GM23338 (cell line): ENCODE measurements around the gene CATSPER3. TPM values are rescaled to one million over a fixed set of nuclear protein-coding genes. Genes with fewer than 3 reads are reported as not detected.

Experiments
- ATAC-seq: fragments of 200-7000 bp; cut with Tn5 transposase; 3 replicates; pipeline ENCODE4 v1.9.1; 2020
- DNase-seq: peaks from one replicate; pipeline ENCODE4 v3.0.0-alpha.2; 2015; ENCODE audit warnings: low spot score
- H2AFZ ChIP-seq: fragments of 200-600 bp; sonication (generic); 2 replicates; pipeline ENCODE4 v1.8.0; 2016; ENCODE audit warnings: antibody characterized with exemption, mild to moderate bottlenecking, moderate library complexity
- H3F3A ChIP-seq: fragments of 200-600 bp; sonication (generic); replicated peaks from 2 replicates; pipeline ENCODE4 v1.8.0; 2017; ENCODE audit warnings: antibody characterized with exemption, mixed run types, low read depth
- H3K27ac ChIP-seq: fragments of 200-600 bp; sonication (generic); 2 replicates; pipeline ENCODE4 v1.6.1; 2016; ENCODE audit warnings: low read depth
- H3K27me3 ChIP-seq: fragments of 200-600 bp; sonication (generic); 2 replicates; pipeline ENCODE4 v1.8.0; 2016; ENCODE audit warnings: mild to moderate bottlenecking, mixed run types, moderate library complexity; ENCODE audit not compliant: insufficient read depth
- H3K36me3 ChIP-seq: fragments of 200-600 bp; sonication (generic); 2 replicates; pipeline ENCODE4 v1.8.0; 2016; ENCODE audit warnings: mild to moderate bottlenecking; ENCODE audit not compliant: insufficient read depth
- H3K4me1 ChIP-seq: fragments of 200-600 bp; sonication (generic); 2 replicates; pipeline ENCODE4 v1.8.0; 2016; ENCODE audit warnings: mild to moderate bottlenecking, moderate library complexity; ENCODE audit not compliant: insufficient read depth
- H3K4me2 ChIP-seq: fragments of 200-600 bp; sonication (generic); 2 replicates; pipeline ENCODE4 v1.7.1; 2017; ENCODE audit warnings: mixed run types
- H3K4me3 ChIP-seq: fragments of 200-600 bp; sonication (generic); 2 replicates; pipeline ENCODE4 v1.6.1; 2016; ENCODE audit warnings: mixed run types
- H3K79me2 ChIP-seq: fragments of 200-600 bp; sonication (generic); replicated peaks from 2 replicates; pipeline ENCODE4 v1.8.0; 2017; ENCODE audit warnings: mild to moderate bottlenecking; ENCODE audit not compliant: insufficient read depth
- H3K9me2 ChIP-seq: fragments of 200-600 bp; sonication (generic); 2 replicates; pipeline ENCODE4 v1.8.0; 2017; ENCODE audit not compliant: insufficient read depth
- H4K20me1 ChIP-seq: fragments of 200-600 bp; sonication (generic); replicated peaks from 2 replicates; pipeline ENCODE4 v1.8.0; 2017; ENCODE audit warnings: mild to moderate bottlenecking; ENCODE audit not compliant: insufficient read depth
- H3K27ac Mint-ChIP-seq: 2 replicates; pipeline ENCODE4 v1.8.0; 2020; ENCODE audit warnings: inconsistent platforms, mild to moderate bottlenecking, moderate library complexity, mixed read lengths
- H3K27me3 Mint-ChIP-seq: 3 replicates; pipeline ENCODE4 v1.8.0; 2022; ENCODE audit warnings: low read depth, mild to moderate bottlenecking, moderate library complexity, mixed read lengths, inconsistent platforms; ENCODE audit not compliant: insufficient read depth, poor library complexity
- H3K36me3 Mint-ChIP-seq: 3 replicates; pipeline ENCODE4 v1.8.0; 2021; ENCODE audit warnings: low read depth, mild to moderate bottlenecking, inconsistent platforms, moderate library complexity, mixed read lengths
- H3K4me1 Mint-ChIP-seq: 3 replicates; pipeline ENCODE4 v1.8.0; 2020; ENCODE audit warnings: mild to moderate bottlenecking, inconsistent platforms, mixed read lengths
- H3K4me3 Mint-ChIP-seq: 3 replicates; pipeline ENCODE4 v1.8.0; 2021; ENCODE audit warnings: moderate library complexity, mild to moderate bottlenecking, inconsistent platforms, mixed read lengths
- H3K9me3 Mint-ChIP-seq: 3 replicates; pipeline ENCODE4 v1.8.0; 2020; ENCODE audit warnings: moderate library complexity, mild to moderate bottlenecking, inconsistent platforms, mixed read lengths
- JUNB ChIP-seq: IDR thresholded peaks from one replicate; pipeline ENCODE4 v1.6.1; 2016; ENCODE audit warnings: antibody characterized with exemption; ENCODE audit not compliant: unreplicated experiment
- NANOG ChIP-seq: IDR thresholded peaks from 2 replicates; pipeline ENCODE4 v1.6.1; 2016; ENCODE audit warnings: antibody characterized with exemption, borderline replicate concordance
- REST ChIP-seq: IDR thresholded peaks from one replicate; pipeline ENCODE4 v1.6.1; 2018; ENCODE audit warnings: antibody characterized with exemption; ENCODE audit not compliant: unreplicated experiment
- STAT1 ChIP-seq: IDR thresholded peaks from one replicate; pipeline ENCODE4 v1.6.1; 2016; ENCODE audit warnings: antibody characterized with exemption; ENCODE audit not compliant: unreplicated experiment
- ZNF114 ChIP-seq: fragments of 250-450 bp; sonication (Bioruptor Pico); IDR thresholded peaks from 2 replicates; pipeline ENCODE4 v1.5.0; 2020; ENCODE audit warnings: mild to moderate bottlenecking, moderate library complexity
- ZNF462 ChIP-seq: fragments of 250-450 bp; sonication (Bioruptor Pico); IDR thresholded peaks from 2 replicates; pipeline ENCODE4 v1.5.0; 2020; ENCODE audit warnings: mild to moderate bottlenecking, moderate library complexity
- polyA plus RNA-seq: library from polyadenylated mRNA; unstranded; fragments of >200 nt; fragmentation: Nextera tagmentation; extraction: Ambion mirVana; gene quantifications from 2 replicates; pipeline ENCODE4 v1.2.1, GENCODE V29; 2016
- total RNA-seq: library from RNA; depleted of rRNA; stranded (reverse); fragments of >200 nt; shearing (Covaris generic); gene quantifications from 2 replicates; pipeline ENCODE4 v1.2.3, GENCODE V29; 2014

The CATSPER3 gene
- total and polyA plus RNA-seq, 2 experiments from 2014 or later, result 0.19 TPM; not detected in 1

DNA sequence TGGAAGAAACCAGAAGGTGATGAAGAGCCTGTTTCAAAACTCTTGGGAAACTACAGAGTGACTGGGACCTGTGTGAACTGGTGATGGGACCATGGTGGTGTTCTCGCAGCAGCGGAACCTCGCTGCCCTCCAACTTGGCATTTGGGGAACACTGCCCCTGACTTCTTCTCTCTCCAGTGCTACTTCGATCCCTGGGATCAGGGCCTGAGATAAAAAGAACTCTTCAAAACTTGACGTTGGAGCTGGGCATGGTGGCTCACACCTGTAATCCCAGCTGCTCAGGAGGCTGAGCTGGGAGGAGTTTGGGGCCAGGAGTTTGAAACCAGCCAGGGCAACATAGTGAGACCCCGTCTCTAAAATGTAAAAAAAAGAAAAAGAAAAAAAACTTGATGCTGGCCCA lies 48.2 kb downstream of the CATSPER3 start:
- H3K27me3 ChIP-seq, result 0 out of 2 replicates have a peak, but pooled peaks cover 4% of the 10 kb centered on the region
- TF ChIP-seq NANOG (no peak), ZNF114 (no peak), JUNB (no peak), ZNF462 (no peak), STAT1 (no peak), REST (no peak)
- H3K4me3 ChIP-seq, result no peak overlapping the region
- Mint-ChIP-seq H3K36me3 (no peaks in the 10 kb centered on the region), H3K9me3 (no peaks in the 10 kb centered on the region), H3K27ac (no peak overlapping the region), H3K4me1 (peaks cover 5% of the 10 kb centered on the region), H3K4me3 (no peak overlapping the region), H3K27me3 (peaks cover 17% of the 10 kb centered on the region)
- H3K4me2 ChIP-seq, result no peak overlapping the region
- H3K27ac ChIP-seq, result no peak overlapping the region
- H3F3A ChIP-seq, result no peaks in the 10 kb centered on the region
- H3K4me1 ChIP-seq, result no peaks in the 10 kb centered on the region
- H3K9me2 ChIP-seq, result no peaks in the 10 kb centered on the region
- no peak for ATAC-seq
- no peaks in the 10 kb centered on the region for H4K20me1 ChIP-seq
- H3K79me2 ChIP-seq, result no peaks in the 10 kb centered on the region
- H3K36me3 ChIP-seq, result no peaks in the 10 kb centered on the region
- no peak overlapping the region for H2AFZ ChIP-seq
- no peak for DNase-seq
